ENCODE data around the gene OSBP2. TPM values are rescaled to one million over a fixed set of nuclear protein-coding genes. Genes with fewer than 3 reads are reported as not detected.
"Not testable (repeated sequence)": the region's sequence is repeated elsewhere in the genome, so short reads cannot be mapped to it uniquely, and the experiment has no call there.

Gene OSBP2
- total RNA-seq, 1 experiment from 2014 or later: 8.2 TPM

DNA sequence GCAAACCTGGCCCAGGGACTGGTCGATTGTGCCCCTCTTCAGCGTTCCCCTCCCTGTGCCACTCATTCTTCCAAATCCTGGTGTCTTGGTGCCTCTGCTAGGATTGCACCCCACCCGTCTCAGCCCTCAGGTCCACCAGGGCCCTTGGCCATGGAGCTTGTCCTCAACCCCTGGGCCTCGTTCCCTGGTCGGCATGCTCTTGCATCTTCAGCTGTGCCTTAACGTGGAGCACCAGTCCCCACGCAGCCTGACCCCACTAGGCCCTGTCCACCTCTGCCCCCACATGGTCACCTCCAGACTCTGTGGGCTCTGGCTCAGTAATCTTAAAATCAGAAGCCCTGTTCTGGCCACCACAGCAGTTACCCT is 61.1 kb downstream of the OSBP2 start:
- DNase-seq (ENCODE audit: low spot score): no peak

GRCh38 chr22:30763815-30764673 is 69.4 kb downstream of the OSBP2 start:
- DNase-seq (ENCODE audit: low spot score): peak; percentile 52

- DNase-seq (ENCODE audit: low spot score): no peak
Observed at GRCh38 chr22:30767661-30768060, 73.0 kb downstream of the OSBP2 start.

DNA sequence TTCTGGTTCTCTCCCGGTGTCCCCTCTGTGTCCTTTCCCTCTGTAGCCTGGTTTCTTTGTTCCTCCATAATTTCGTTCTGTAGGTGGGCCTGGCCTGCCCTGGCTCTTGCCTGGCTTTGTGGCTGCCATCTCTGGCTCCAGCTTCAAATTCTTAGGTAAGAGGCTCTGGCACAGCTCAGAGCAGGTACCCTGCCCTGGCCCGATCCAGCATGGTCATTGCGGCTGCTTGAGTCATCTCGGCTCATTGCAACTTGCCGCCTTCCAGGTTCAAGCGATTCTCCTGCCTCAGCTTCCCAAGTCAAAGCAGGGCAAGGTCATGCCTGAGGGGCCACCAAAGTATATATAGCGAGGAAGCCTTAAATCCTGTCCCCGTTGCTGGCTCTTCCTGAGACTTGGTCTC is 76.0 kb downstream of the OSBP2 start:
- DNase-seq (ENCODE audit: low spot score): no peak

- no peak for DNase-seq (ENCODE audit: low spot score)
Observed at GRCh38 chr22:30773919-30774318, 79.2 kb downstream of the OSBP2 start.

GRCh38 chr22:30774566-30774965 is 79.9 kb downstream of the OSBP2 start:
- no peak for DNase-seq (ENCODE audit: low spot score)

DNA sequence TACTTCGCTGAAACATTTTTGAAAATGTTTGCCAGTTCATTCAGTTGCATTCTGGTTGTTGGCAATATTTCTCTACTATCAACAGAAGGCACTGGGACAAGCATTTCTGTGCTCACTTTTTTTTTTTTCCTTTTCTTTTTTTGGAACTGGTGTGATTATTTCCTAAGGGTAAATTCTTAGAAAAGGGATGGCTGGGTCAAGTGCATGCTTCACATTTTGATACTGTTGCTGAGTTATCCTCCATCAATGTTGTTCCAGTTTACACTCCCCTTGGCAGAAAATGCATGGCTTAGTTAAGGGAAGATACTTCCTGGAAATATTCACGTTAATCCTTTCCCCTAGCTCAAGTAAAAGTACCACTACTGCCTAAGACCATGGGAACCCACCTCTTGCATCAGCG is 81.8 kb downstream of the OSBP2 start:
- DNase-seq (ENCODE audit: low spot score): no peak

GRCh38 chr22:30777146-30777545 is 82.5 kb downstream of the OSBP2 start:
- not testable (repeated sequence) for DNase-seq (ENCODE audit: low spot score)

DNA sequence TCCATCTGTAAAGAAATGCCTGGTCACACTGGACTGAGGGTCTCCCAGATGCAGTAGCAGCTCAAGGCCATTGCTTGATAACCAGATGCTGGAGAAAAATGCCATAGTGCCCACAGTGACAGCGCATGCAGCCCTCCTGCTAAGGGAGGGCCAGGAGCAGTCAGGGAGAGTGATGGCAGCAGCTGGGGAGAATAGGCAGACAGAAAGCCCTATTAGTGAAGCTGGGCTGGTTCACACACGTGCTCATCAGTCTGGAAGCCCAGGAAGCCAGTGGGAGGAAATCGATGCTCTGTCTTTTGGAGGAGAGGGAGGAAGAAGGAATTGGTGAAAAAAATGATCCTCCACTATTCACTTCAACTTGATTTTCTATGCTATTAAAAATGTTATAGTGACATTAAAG is 82.9 kb downstream of the OSBP2 start:
- no peak for DNase-seq (ENCODE audit: low spot score)

DNA sequence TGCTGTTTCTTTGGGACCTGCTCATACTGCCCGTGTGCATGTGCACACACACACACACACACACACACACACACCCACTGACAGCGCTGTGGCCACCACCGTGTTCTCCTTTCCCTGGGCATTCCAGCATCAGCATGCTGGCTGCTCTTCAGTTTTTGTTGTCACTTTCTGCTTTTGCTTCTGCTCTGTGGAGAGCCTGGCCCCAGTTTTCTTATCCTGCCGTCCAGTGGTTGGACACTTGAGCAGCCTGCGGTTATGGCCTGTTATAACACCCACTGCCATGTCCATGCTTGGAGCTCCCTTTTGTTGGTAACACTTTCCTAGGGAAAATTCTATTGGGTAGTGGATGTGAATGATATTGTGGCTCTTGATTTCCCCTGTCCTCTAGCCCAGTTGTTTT is 83.6 kb downstream of the OSBP2 start:
- no peak for DNase-seq (ENCODE audit: low spot score)

DNA sequence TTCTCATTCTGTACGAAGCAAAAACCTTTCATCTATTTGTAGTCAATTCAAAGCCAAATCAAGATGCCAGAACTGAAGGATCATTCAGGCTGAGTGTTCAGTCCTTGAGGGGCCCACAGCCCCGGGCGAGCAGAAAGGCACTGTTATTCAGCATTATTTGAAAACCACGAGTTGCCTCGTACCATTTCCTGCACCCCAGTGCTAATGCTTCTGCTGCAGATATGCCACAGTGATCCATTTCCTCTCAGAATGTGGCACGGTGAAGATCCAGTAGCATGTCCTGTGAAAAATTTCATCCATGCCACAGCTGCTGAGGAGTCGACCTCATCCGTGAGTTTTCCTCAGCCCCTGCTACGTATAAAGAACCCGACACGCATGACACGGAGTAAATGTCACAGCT is 85.4 kb downstream of the OSBP2 start:
- DNase-seq (ENCODE audit: low spot score): no peak

DNA sequence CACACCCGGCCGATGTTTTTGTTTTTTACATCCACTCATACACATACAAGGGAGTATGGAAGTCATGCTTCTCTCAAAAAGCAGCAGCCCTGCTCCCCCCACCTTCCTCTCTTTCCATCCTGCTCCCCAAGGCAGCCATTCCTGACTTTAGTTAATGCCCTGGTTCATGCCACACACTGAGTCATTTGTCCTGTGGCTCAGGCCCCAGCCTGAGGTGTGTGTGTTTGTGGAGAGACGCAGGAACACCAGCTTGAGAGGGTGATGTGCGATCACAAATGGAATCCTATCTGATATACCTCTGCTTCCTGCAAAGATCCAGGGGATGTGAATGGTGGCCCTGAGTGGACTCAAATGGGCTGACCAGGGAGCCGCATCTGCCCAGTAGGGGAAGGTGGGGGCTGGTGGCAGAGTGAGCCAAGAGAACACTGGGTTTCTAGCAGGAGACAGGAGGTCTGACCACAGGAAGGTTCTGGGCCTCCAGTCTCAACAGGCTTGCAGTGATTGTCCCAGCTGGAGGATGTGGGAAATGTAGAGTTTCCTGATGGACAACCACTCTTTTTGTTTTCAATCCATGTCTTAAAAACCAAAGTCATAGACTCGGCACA is 86.7 kb downstream of the OSBP2 start:
- no peak for DNase-seq (ENCODE audit: low spot score)

- DNase-seq (ENCODE audit: low spot score): no peak
Observed at GRCh38 chr22:30782613-30783012, 87.9 kb downstream of the OSBP2 start.

- no peak for DNase-seq (ENCODE audit: low spot score)
Observed at GRCh38 chr22:30783021-30783420, 88.3 kb downstream of the OSBP2 start.

- no peak for DNase-seq (ENCODE audit: low spot score)
Observed at GRCh38 chr22:30785527-30785926, 90.9 kb downstream of the OSBP2 start.

DNA sequence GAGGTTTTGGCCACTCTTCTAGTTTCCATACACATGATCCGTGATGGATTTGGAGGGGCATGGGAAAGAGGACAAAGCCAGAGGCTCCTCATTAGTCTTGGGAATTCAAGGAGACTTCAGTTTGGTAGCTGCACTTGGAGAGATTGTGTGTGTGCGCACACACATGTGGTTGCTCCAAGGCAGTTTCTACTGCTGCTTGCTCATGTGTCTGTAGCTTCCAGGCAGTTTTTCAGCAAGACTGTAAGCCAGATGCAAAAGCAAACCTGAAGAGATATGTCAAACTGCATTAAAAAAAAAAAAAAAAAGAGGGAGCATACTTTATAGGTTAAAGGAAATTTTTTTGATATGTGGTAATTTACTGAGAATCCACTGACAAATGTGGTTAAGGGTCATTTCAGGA is 95.7 kb downstream of the OSBP2 start:
- no peak for DNase-seq (ENCODE audit: low spot score)

- DNase-seq (ENCODE audit: low spot score): no peak
Observed at GRCh38 chr22:30792456-30792855, 97.8 kb downstream of the OSBP2 start.

- no peak for DNase-seq (ENCODE audit: low spot score)
Observed at GRCh38 chr22:30795118-30795517, 100.4 kb downstream of the OSBP2 start.

- DNase-seq (ENCODE audit: low spot score): no peak
Observed at GRCh38 chr22:30801695-30802094, 107.0 kb downstream of the OSBP2 start.

GRCh38 chr22:30802202-30803166 is 107.8 kb downstream of the OSBP2 start:
- DNase-seq (ENCODE audit: low spot score): peak; percentile 85

- no peak for DNase-seq (ENCODE audit: low spot score)
Observed at GRCh38 chr22:30803679-30804078, 109.0 kb downstream of the OSBP2 start.

DNA sequence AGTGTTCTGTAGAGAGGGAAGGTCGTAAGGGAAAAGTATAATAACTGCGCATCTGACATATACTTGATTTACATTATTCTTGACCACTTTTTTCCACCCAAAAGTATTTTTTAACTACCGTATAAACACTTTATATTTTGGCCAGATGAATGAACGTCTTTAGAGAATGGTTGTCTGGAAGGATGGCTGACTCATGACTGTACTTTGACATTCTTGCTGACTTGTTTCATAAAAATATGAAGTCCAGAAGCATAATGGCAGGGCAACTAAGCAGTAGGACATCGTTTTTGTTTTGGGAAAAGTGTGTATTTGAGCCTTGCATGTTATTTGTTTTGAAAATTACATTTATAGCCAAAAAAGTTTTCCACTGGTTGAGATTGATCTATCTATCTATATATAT is 110.0 kb downstream of the OSBP2 start:
- DNase-seq (ENCODE audit: low spot score): no peak

Data from HT-29 (cell line).